Chondrocyte (in vitro differentiated cells): Measurements from ENCODE around the gene COMMD1. TPM values are rescaled to one million over a fixed set of nuclear protein-coding genes. Genes with fewer than 3 reads are reported as not detected.
"Not testable (repeated sequence)": the region's sequence is repeated elsewhere in the genome, so short reads cannot be mapped to it uniquely, and the experiment has no call there.

ENCODE experiments used
- DNase-seq: peaks from one replicate; pipeline ENCODE4 v3.0.0; 2021; ENCODE audit warnings: mixed read lengths, low spot score
- H3K27ac Mint-ChIP-seq: one replicate; pipeline ENCODE4 v1.8.0; 2021; ENCODE audit warnings: mild to moderate bottlenecking, moderate library complexity, mixed read lengths; ENCODE audit not compliant: unreplicated experiment
- H3K27me3 Mint-ChIP-seq: 2 replicates; pipeline ENCODE4 v1.8.0; 2021; ENCODE audit warnings: low read depth, mixed read lengths
- H3K36me3 Mint-ChIP-seq: 2 replicates; pipeline ENCODE4 v1.8.0; 2021; ENCODE audit warnings: low read depth, mixed read lengths
- H3K4me1 Mint-ChIP-seq: 2 replicates; pipeline ENCODE4 v1.8.0; 2021; ENCODE audit warnings: low read depth, mild to moderate bottlenecking, mixed read lengths
- H3K4me3 Mint-ChIP-seq: one replicate; pipeline ENCODE4 v1.8.0; 2021; ENCODE audit warnings: mild to moderate bottlenecking, moderate library complexity, mixed read lengths; ENCODE audit not compliant: unreplicated experiment
- H3K9me3 Mint-ChIP-seq: 2 replicates; pipeline ENCODE4 v1.8.0; 2021; ENCODE audit warnings: low read depth, mixed read lengths
- total RNA-seq: library from RNA; stranded (reverse); gene quantifications from 3 replicates; pipeline ENCODE4 v1.2.1, GENCODE V29; 2021
- TF ChIP-seq, protein P1 (sequence below): fragments of 200-600 bp; sonication (generic); IDR thresholded peaks from 2 replicates; pipeline ENCODE4 v1.5.0; 2021; ENCODE audit warnings: antibody characterized with exemption, mild to moderate bottlenecking, moderate library complexity

The COMMD1 gene
- total RNA-seq, 1 donor from 2014 or later = 37.0 TPM

DNA sequence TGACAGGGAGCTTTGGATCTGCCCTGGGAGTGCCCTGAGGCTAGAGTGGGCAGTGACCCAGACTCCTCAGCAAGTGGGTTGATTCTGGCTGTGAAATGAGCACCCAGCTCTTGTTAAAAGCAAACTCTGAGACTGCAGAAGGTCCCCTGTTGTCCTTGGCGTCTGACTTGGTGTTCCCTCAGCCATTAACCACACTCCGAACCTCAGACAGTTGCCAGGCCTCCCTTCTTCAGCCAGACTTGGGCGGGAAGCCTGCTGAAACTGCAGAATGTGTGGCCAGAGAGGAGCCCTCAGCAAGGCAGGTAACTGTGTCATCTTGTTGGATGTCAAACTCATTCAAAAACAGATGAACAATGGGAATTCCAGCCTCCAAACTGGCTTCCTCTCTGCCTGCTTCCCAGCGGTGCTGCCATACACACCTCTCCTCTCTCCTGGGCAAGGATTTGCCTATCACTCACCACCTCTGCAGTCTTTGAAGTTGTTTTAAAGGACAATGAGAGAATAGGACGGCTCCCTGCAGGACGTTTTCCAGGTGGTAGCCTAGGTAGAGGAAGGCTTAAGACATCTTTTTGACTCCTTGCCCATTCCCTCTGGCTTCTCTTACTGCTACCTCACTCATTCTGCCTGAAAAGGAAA lies 251.5 kb downstream of the COMMD1 start:
- Mint-ChIP-seq H3K27ac (no peak overlapping the region), H3K9me3 (peaks cover 7% of the 10 kb centered on the region), H3K27me3 (no peaks in the 10 kb centered on the region), H3K4me3 (no peak overlapping the region), H3K36me3 (no peaks in the 10 kb centered on the region), H3K4me1 (peaks cover 9% of the 10 kb centered on the region)
- DNase-seq = no peak
- TF ChIP-seq, protein P1, sequence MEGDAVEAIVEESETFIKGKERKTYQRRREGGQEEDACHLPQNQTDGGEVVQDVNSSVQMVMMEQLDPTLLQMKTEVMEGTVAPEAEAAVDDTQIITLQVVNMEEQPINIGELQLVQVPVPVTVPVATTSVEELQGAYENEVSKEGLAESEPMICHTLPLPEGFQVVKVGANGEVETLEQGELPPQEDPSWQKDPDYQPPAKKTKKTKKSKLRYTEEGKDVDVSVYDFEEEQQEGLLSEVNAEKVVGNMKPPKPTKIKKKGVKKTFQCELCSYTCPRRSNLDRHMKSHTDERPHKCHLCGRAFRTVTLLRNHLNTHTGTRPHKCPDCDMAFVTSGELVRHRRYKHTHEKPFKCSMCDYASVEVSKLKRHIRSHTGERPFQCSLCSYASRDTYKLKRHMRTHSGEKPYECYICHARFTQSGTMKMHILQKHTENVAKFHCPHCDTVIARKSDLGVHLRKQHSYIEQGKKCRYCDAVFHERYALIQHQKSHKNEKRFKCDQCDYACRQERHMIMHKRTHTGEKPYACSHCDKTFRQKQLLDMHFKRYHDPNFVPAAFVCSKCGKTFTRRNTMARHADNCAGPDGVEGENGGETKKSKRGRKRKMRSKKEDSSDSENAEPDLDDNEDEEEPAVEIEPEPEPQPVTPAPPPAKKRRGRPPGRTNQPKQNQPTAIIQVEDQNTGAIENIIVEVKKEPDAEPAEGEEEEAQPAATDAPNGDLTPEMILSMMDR = no peak

DNA sequence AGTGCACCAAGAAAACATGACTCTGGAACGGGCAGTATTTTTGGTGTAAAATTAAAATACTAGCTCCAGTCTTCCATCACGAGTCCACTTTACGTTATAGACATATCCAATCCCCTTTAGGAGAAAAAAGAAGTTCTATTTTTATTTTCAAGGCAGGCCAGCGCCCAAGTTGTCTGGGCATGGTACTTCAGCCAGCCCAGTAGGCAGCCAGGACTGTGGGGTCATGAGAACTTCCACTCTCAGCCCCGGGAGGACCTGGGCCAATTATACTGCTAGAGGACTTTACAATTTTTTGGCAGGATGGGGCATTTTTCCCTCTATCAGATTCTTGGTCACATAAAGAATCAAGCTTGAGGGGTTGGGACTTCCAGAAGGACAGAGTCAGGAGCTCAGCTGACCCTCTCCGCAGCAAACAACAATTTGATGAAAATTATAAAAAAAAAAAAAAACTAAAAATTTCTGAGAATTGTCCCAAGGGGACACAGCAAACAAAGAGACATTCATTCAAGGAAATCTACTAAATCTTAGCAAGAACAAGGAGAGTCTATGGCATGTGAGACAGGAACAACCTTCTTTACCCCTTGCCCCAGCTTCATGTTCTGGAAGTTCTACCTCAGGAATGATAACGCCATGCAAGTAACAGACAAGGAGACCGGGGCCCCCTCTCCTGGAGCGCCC lies 253.1 kb downstream of the COMMD1 start:
- TF ChIP-seq, protein P1 = no peak
- peaks cover 7% of the 10 kb centered on the region for H3K9me3 Mint-ChIP-seq
- H3K4me1 Mint-ChIP-seq = peaks cover 6% of the 10 kb centered on the region
- no peaks in the 10 kb centered on the region for H3K27me3 Mint-ChIP-seq
- DNase-seq = no peak
- no peaks in the 10 kb centered on the region for H3K36me3 Mint-ChIP-seq
- no peak overlapping the region for H3K4me3 Mint-ChIP-seq
- no peak overlapping the region for H3K27ac Mint-ChIP-seq

DNA sequence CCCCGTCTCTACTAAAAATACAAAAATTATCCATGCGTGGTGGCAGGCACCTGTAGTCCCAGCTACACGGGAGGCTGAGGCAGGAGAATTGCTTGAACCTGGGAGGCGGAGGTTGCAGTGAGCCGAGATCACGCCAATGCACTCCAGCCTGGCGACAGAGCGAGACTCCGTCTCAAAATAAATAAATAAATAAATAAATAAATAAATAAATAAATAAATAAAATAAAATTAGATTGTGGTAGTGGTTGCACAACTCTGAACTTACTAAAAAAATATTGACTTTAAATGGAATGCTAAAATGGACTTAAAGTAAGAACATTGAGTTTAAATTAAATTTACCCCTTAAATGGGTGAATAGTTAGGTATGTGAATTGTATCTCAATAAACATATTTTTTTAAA lies 255.2 kb downstream of the COMMD1 start:
- not testable (repeated sequence) for H3K4me1 Mint-ChIP-seq, H3K36me3 Mint-ChIP-seq, H3K4me3 Mint-ChIP-seq, H3K9me3 Mint-ChIP-seq, H3K27ac Mint-ChIP-seq, H3K27me3 Mint-ChIP-seq, DNase-seq

DNA sequence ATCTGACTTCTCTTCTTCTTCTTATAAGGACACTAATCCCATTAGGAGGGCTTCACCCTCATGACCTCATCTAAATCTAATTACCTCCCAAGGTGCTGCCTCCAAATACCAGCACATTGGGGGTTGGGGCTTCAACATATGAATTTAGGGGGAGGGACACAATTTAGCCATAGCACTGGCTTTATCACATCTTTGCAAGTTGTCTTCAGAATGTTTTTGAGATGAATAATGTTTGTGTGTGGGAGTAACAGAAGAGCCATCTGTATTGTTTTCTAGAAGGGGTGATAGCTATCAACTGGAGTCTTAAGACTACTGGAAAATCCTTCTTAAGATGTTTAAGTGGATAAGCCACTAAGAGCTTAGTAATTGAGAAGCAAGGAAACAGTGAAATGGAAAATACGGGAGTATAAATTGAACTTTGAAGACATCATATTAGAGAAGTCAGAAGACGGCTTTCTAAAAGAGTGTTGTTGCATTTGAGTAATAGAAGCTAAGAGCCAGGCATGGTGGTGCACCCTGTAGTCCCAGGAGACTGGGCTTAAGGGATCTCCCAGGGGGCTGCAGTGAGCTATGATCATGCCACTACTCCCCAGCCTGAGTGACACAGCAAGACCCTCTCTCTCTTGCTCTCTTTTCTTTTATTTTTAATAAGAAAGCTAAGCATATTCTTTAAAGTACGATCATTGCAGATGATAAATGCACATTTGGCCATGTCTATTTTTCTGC lies 257.8 kb downstream of the COMMD1 start:
- Mint-ChIP-seq H3K4me1 (peaks cover 3% of the 10 kb centered on the region), H3K27me3 (no peaks in the 10 kb centered on the region), H3K27ac (no peak overlapping the region), H3K36me3 (no peaks in the 10 kb centered on the region), H3K4me3 (no peak overlapping the region), H3K9me3 (no peaks in the 10 kb centered on the region)
- TF ChIP-seq, protein P1 = no peak
- DNase-seq = no peak

DNA sequence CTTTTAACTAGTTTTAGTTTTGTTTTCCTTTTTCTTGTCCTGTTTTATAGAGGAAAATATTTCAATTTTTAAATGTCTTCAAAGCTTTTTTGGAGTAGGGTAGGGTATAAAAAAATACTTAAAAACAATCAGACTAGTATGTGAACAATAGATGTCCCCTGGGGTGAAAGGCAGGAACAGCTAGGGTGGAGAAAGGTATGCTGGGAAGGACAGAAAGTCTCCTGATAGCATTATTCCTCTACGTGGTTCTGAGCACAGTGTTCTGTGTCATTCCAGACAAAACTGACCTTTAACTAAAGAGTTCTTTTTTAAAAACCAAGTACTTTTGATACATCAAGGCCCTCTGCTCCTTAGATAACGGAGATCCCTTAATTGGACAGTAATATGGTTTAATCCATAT lies 258.4 kb downstream of the COMMD1 start:
- H3K27ac Mint-ChIP-seq = no peak overlapping the region
- no peaks in the 10 kb centered on the region for H3K36me3 Mint-ChIP-seq
- no peaks in the 10 kb centered on the region for H3K4me1 Mint-ChIP-seq
- no peaks in the 10 kb centered on the region for H3K27me3 Mint-ChIP-seq
- no peaks in the 10 kb centered on the region for H3K9me3 Mint-ChIP-seq
- DNase-seq = no peak
- no peak overlapping the region for H3K4me3 Mint-ChIP-seq
- TF ChIP-seq, protein P1 = no peak
